ENCODE data around the gene ADAMTS17.

The ADAMTS17 gene

DNA sequence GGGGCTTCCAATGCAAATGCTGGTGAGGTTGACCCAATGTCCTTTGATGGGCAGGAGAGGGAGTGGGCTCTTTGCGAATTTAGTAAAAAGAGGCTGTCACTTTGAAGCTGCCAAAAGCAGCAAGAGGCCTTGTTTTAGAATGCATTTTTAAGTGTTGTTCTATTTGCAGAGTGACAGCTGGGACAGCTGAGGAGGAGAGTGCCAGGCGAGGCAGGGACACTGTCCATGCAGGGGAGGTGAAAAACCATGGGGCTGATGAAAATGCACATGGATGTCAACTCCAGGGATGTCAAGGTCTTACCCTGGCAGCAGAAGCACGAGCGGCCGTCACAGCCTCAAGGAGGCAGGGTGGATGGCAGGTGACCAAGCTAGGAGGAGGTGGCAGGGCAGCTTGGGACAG, 279.8 kb downstream of the ADAMTS17 start:
- H3K4me3 ChIP-seq (replicated peaks; ENCODE audit: low read depth, low read length), result no peak overlapping the region
- DNase-seq (ENCODE audit: low read depth), result no peak
- no peak for TF ChIP-seq CTCF (IDR thresholded peaks at IDR 0.05; ENCODE audit: low read length, missing control alignments)

DNA sequence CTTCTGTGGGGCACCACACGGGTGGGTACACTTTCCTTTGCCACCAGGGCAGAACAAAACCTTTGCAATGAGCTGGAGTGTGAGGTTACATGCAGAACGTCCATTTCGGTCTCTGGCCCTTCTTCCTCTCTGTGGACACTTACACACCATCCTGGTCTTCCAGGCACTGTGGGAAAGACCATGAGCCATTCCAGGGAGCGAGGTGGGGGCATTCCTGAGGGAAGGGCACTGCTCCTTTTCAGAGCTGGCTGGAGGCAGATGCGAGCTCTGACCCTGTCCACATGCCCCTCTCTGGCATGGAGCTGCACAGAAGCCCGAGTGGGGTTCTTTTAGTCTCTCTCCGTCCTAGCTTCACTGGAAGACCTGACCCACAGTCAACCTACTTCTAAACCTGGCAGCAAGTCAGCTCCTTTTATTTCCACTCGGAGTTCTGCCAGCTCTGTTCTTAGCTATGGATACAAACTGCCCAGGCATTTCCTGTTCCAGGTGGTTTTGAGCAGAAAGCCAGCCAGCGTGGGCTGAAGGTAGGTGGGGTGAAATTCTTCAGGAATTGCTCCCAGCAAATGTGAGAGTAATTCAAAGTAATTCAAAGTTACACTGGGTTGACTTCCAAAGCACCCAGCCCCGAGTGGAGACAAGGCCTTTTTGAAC, 281.4 kb downstream of the ADAMTS17 start:
- peak; percentile 80 for DNase-seq (ENCODE audit: low read depth)
- H3K4me3 ChIP-seq (replicated peaks; ENCODE audit: low read depth, low read length), result no peak overlapping the region
- no peak for TF ChIP-seq CTCF (IDR thresholded peaks at IDR 0.05; ENCODE audit: low read length, missing control alignments)

DNA sequence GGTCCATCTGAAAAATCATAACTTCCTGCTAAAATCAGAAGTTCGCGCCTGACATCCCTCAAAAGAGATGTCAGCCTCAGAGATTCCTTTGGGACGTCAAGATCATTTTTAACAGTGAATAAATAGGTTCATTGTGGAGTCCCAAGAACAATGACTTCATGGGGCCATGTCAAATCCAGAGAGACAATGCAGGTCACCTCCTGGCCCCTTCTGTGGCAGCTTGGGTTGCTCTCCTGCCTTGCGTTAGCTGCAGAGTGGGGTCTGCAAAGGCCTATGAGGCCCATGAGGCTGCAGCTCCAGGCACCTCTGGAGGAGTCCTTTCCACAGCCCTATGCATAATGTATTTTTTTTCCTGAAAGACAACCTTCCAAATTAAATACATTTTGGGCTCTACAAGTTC, 282.3 kb downstream of the ADAMTS17 start:
- TF ChIP-seq CTCF (IDR thresholded peaks at IDR 0.05; ENCODE audit: low read length, missing control alignments), result no peak
- DNase-seq (ENCODE audit: low read depth), result no peak
- H3K4me3 ChIP-seq (replicated peaks; ENCODE audit: low read depth, low read length), result no peak overlapping the region

GRCh38 chr15:100059094-100059493, 282.7 kb downstream of the ADAMTS17 start:
- no peak for DNase-seq (ENCODE audit: low read depth)
- no peak overlapping the region for H3K4me3 ChIP-seq (replicated peaks; ENCODE audit: low read depth, low read length)
- TF ChIP-seq CTCF (IDR thresholded peaks at IDR 0.05; ENCODE audit: low read length, missing control alignments), result no peak

GRCh38 chr15:100058458-100058857, 283.3 kb downstream of the ADAMTS17 start:
- H3K4me3 ChIP-seq (replicated peaks; ENCODE audit: low read depth, low read length), result no peak overlapping the region
- DNase-seq (ENCODE audit: low read depth), result no peak
- no peak for TF ChIP-seq CTCF (IDR thresholded peaks at IDR 0.05; ENCODE audit: low read length, missing control alignments)

- no peak for TF ChIP-seq CTCF (IDR thresholded peaks at IDR 0.05; ENCODE audit: low read length, missing control alignments)
- no peak for DNase-seq (ENCODE audit: low read depth)
- no peak overlapping the region for H3K4me3 ChIP-seq (replicated peaks; ENCODE audit: low read depth, low read length)
These were observed 284.5 kb downstream of the ADAMTS17 start for GRCh38 chr15:100057281-100057680.

- no peak for TF ChIP-seq CTCF (IDR thresholded peaks at IDR 0.05; ENCODE audit: low read length, missing control alignments)
- DNase-seq (ENCODE audit: low read depth), result no peak
- no peak overlapping the region for H3K4me3 ChIP-seq (replicated peaks; ENCODE audit: low read depth, low read length)
These were observed 285.2 kb downstream of the ADAMTS17 start for GRCh38 chr15:100056411-100057072.
